Astrocyte (in vitro differentiated cells and primary cell): ENCODE results near the gene TRRAP. TPM values are rescaled to one million over a fixed set of nuclear protein-coding genes. Genes with fewer than 3 reads are reported as not detected.

Experiments used
- DNase-seq: peaks from one replicate; pipeline ENCODE4 v3.0.0-alpha.2; 2010; ENCODE audit warnings: low read depth
- FAIRE-seq: peaks from 2 replicates; lab custom pipeline; 2011; peaks lifted over from hg19 to GRCh38; lab: Jason Lieb, UNC
- H2AFZ ChIP-seq: 2 replicates; pipeline ENCODE4 v1.6.0; 2012; ENCODE audit warnings: low read depth, low read length, inconsistent platforms
- H3K27ac ChIP-seq: 2 replicates; pipeline ENCODE4 v1.5.1; 2011; ENCODE audit warnings: low read depth, low read length, inconsistent platforms
- H3K27me3 ChIP-seq: 2 replicates; pipeline ENCODE4 v1.6.0; 2011; ENCODE audit warnings: low read length, inconsistent platforms; ENCODE audit not compliant: insufficient read depth
- H3K36me3 ChIP-seq: 2 replicates; pipeline ENCODE4 v1.5.1; 2011; ENCODE audit warnings: low read length, inconsistent platforms; ENCODE audit not compliant: insufficient read depth
- H3K4me1 ChIP-seq: 2 replicates; pipeline ENCODE4 v1.5.1; 2011; ENCODE audit warnings: low read length, inconsistent platforms; ENCODE audit not compliant: insufficient read depth
- H3K4me2 ChIP-seq: 2 replicates; pipeline ENCODE4 v1.6.0; 2012; ENCODE audit warnings: low read length, inconsistent platforms
- H3K4me3 ChIP-seq: 2 replicates; pipeline ENCODE4 v1.5.1; 2011; ENCODE audit warnings: low read depth, mild to moderate bottlenecking, low read length, inconsistent platforms; ENCODE audit not compliant: insufficient read depth
- H3K79me2 ChIP-seq: 2 replicates; pipeline ENCODE4 v1.6.0; 2012; ENCODE audit warnings: mild to moderate bottlenecking, low read length, inconsistent platforms; ENCODE audit not compliant: insufficient read depth
- H3K9ac ChIP-seq: 2 replicates; pipeline ENCODE4 v1.6.0; 2012; ENCODE audit warnings: mild to moderate bottlenecking, low read length, inconsistent platforms
- H3K9me3 ChIP-seq: 2 replicates; pipeline ENCODE4 v1.5.1; 2012; ENCODE audit warnings: low read depth, mild to moderate bottlenecking, low read length, inconsistent platforms; ENCODE audit not compliant: insufficient read depth
- H4K20me1 ChIP-seq: 2 replicates; pipeline ENCODE4 v1.6.0; 2012; ENCODE audit warnings: low read length, inconsistent platforms; ENCODE audit not compliant: insufficient read depth
- H3K27ac Mint-ChIP-seq: one replicate; pipeline ENCODE4 v1.8.0; 2021; ENCODE audit warnings: mild to moderate bottlenecking, mixed read lengths; ENCODE audit not compliant: unreplicated experiment
- H3K27me3 Mint-ChIP-seq: one replicate; pipeline ENCODE4 v1.8.0; 2021; ENCODE audit warnings: low read depth, mixed read lengths; ENCODE audit not compliant: unreplicated experiment
- H3K36me3 Mint-ChIP-seq: one replicate; pipeline ENCODE4 v1.8.0; 2021; ENCODE audit warnings: low read depth, mixed read lengths; ENCODE audit not compliant: unreplicated experiment
- H3K4me1 Mint-ChIP-seq: one replicate; pipeline ENCODE4 v1.8.0; 2021; ENCODE audit warnings: low read depth, mixed read lengths; ENCODE audit not compliant: unreplicated experiment
- H3K4me3 Mint-ChIP-seq: one replicate; pipeline ENCODE4 v1.8.0; 2021; ENCODE audit warnings: mild to moderate bottlenecking, moderate library complexity, mixed read lengths; ENCODE audit not compliant: unreplicated experiment
- H3K9me3 Mint-ChIP-seq: one replicate; pipeline ENCODE4 v1.8.0; 2021; ENCODE audit warnings: mild to moderate bottlenecking, mixed read lengths; ENCODE audit not compliant: unreplicated experiment
- CTCF ChIP-seq: IDR thresholded peaks from 2 replicates; pipeline ENCODE4 v1.5.1; 2011; ENCODE audit warnings: low read depth, mild to moderate bottlenecking, inconsistent platforms, low read length, moderate library complexity; ENCODE audit not compliant: insufficient read depth
- EZH2 ChIP-seq: IDR thresholded peaks from 2 replicates; pipeline ENCODE4 v1.6.1; 2012; ENCODE audit warnings: mild to moderate bottlenecking, low read length, inconsistent platforms; ENCODE audit not compliant: insufficient read depth
- total RNA-seq: library from RNA; stranded (reverse); gene quantifications from 2 replicates; pipeline ENCODE4 v1.2.1, GENCODE V29; 2021

Gene TRRAP
- total RNA-seq, 1 donor from 2014 or later = 33.5 TPM

- H3K27ac Mint-ChIP-seq = no peak overlapping the region
- no peaks in the 10 kb centered on the region for H3K9me3 Mint-ChIP-seq
- H3K36me3 Mint-ChIP-seq = peaks cover 17% of the 10 kb centered on the region
- H3K27ac ChIP-seq = no peak overlapping the region
- peaks cover 68% of the 10 kb centered on the region for H3K36me3 ChIP-seq
- no peaks in the 10 kb centered on the region for H3K9me3 ChIP-seq
- H3K4me3 ChIP-seq = no peak overlapping the region
- H3K4me1 ChIP-seq = no peaks in the 10 kb centered on the region
- H3K27me3 Mint-ChIP-seq = no peaks in the 10 kb centered on the region
- no peak overlapping the region for H3K9ac ChIP-seq
- peaks cover 4% of the 10 kb centered on the region for H3K4me1 Mint-ChIP-seq
- peaks cover 42% of the 10 kb centered on the region for H4K20me1 ChIP-seq
- H3K79me2 ChIP-seq = peaks cover 33% of the 10 kb centered on the region
- FAIRE-seq (no peak), DNase-seq (no peak)
- no peaks in the 10 kb centered on the region for H3K27me3 ChIP-seq
- no peak for TF ChIP-seq EZH2
- no peak for TF ChIP-seq CTCF
- H2AFZ ChIP-seq = no peak overlapping the region
- no peak overlapping the region for H3K4me3 Mint-ChIP-seq
- H3K4me2 ChIP-seq = no peak overlapping the region
Observed at GRCh38 chr7:98944386-98944785, 66.1 kb downstream of the TRRAP start.

GRCh38 chr7:98945852-98946251, 67.5 kb downstream of the TRRAP start:
- DNase-seq (no peak), FAIRE-seq (no peak)
- TF ChIP-seq EZH2 (no peak), CTCF (no peak)
- H3K4me1 ChIP-seq = no peaks in the 10 kb centered on the region
- no peaks in the 10 kb centered on the region for H3K9me3 ChIP-seq
- H3K4me3 ChIP-seq = no peak overlapping the region
- H3K27ac ChIP-seq = no peak overlapping the region
- no peak overlapping the region for H3K4me3 Mint-ChIP-seq
- H3K36me3 ChIP-seq = peaks cover 74% of the 10 kb centered on the region
- H3K36me3 Mint-ChIP-seq = peaks cover 21% of the 10 kb centered on the region
- peaks cover 37% of the 10 kb centered on the region for H4K20me1 ChIP-seq
- no peaks in the 10 kb centered on the region for H3K27me3 ChIP-seq
- peaks cover 33% of the 10 kb centered on the region for H3K79me2 ChIP-seq
- no peaks in the 10 kb centered on the region for H3K9me3 Mint-ChIP-seq
- no peak overlapping the region for H3K9ac ChIP-seq
- H2AFZ ChIP-seq = no peak overlapping the region
- H3K4me1 Mint-ChIP-seq = peaks cover 4% of the 10 kb centered on the region
- H3K27me3 Mint-ChIP-seq = no peaks in the 10 kb centered on the region
- no peak overlapping the region for H3K27ac Mint-ChIP-seq
- no peak overlapping the region for H3K4me2 ChIP-seq

- H3K36me3 ChIP-seq = peaks cover 74% of the 10 kb centered on the region
- peaks cover 33% of the 10 kb centered on the region for H3K79me2 ChIP-seq
- H3K36me3 Mint-ChIP-seq = peaks cover 22% of the 10 kb centered on the region
- no peak overlapping the region for H3K27ac ChIP-seq
- H2AFZ ChIP-seq = no peak overlapping the region
- DNase-seq (no peak), FAIRE-seq (no peak)
- H3K27me3 Mint-ChIP-seq = no peaks in the 10 kb centered on the region
- no peaks in the 10 kb centered on the region for H3K4me1 ChIP-seq
- no peak overlapping the region for H3K9ac ChIP-seq
- no peaks in the 10 kb centered on the region for H3K9me3 Mint-ChIP-seq
- H3K4me3 ChIP-seq = no peak overlapping the region
- H3K4me2 ChIP-seq = no peak overlapping the region
- H3K4me1 Mint-ChIP-seq = peaks cover 4% of the 10 kb centered on the region
- H3K27me3 ChIP-seq = no peaks in the 10 kb centered on the region
- no peaks in the 10 kb centered on the region for H3K9me3 ChIP-seq
- H4K20me1 ChIP-seq = peaks cover 37% of the 10 kb centered on the region
- TF ChIP-seq CTCF (no peak), EZH2 (no peak)
- no peak overlapping the region for H3K4me3 Mint-ChIP-seq
- H3K27ac Mint-ChIP-seq = no peak overlapping the region
Observed at GRCh38 chr7:98946389-98946788, 68.1 kb downstream of the TRRAP start.
